HPDE6-E6E7 (cell line): ENCODE measurements around the gene PIK3CB.
"Not testable (repeated sequence)": the region's sequence is repeated elsewhere in the genome, so short reads cannot be mapped to it uniquely, and the experiment has no call there.

Experiments
- DNase-seq: peaks from one replicate; pipeline ENCODE4 v3.0.0; 2011; ENCODE audit warnings: missing footprints; ENCODE audit errors: extremely low spot score

Gene PIK3CB

GRCh38 chr3:138806376-138807080, 28.2 kb downstream of the PIK3CB start:
- no peak for DNase-seq

- no peak for DNase-seq
Measured at GRCh38 chr3:138803006-138803653, 31.6 kb downstream of the PIK3CB start.

GRCh38 chr3:138802223-138802622, 32.5 kb downstream of the PIK3CB start:
- DNase-seq = not testable (repeated sequence)

- no peak for DNase-seq
Measured at GRCh38 chr3:138801792-138802191, 32.9 kb downstream of the PIK3CB start.

GRCh38 chr3:138800248-138800647, 34.5 kb downstream of the PIK3CB start:
- no peak for DNase-seq

GRCh38 chr3:138799822-138800221, 34.9 kb downstream of the PIK3CB start:
- DNase-seq = no peak

GRCh38 chr3:138797508-138798038, 37.2 kb downstream of the PIK3CB start:
- no peak for DNase-seq

- no peak for DNase-seq
Measured at GRCh38 chr3:138796761-138797160, 38.0 kb downstream of the PIK3CB start.

- DNase-seq = no peak
Measured at GRCh38 chr3:138786788-138787271, 47.9 kb downstream of the PIK3CB start.

GRCh38 chr3:138785951-138786350, 48.8 kb downstream of the PIK3CB start:
- no peak for DNase-seq

GRCh38 chr3:138785362-138785857, 49.3 kb downstream of the PIK3CB start:
- not testable (repeated sequence) for DNase-seq

GRCh38 chr3:138782755-138783154, 52.0 kb downstream of the PIK3CB start:
- no peak for DNase-seq

GRCh38 chr3:138781012-138781470, 53.7 kb downstream of the PIK3CB start:
- no peak for DNase-seq

- no peak for DNase-seq
Measured at GRCh38 chr3:138778643-138779042, 56.1 kb downstream of the PIK3CB start.

GRCh38 chr3:138776961-138777360, 57.8 kb downstream of the PIK3CB start:
- DNase-seq = no peak

GRCh38 chr3:138775254-138775595, 59.5 kb downstream of the PIK3CB start:
- DNase-seq = no peak

GRCh38 chr3:138774529-138775253, 60.0 kb downstream of the PIK3CB start:
- DNase-seq = peak; percentile 71

- DNase-seq = no peak
Measured at GRCh38 chr3:138771585-138771984, 63.1 kb downstream of the PIK3CB start.

GRCh38 chr3:138769616-138770015, 65.1 kb downstream of the PIK3CB start:
- no peak for DNase-seq

GRCh38 chr3:138768946-138769345, 65.8 kb downstream of the PIK3CB start:
- DNase-seq = no peak

- no peak for DNase-seq
Measured at GRCh38 chr3:138768125-138768524, 66.6 kb downstream of the PIK3CB start.

GRCh38 chr3:138767498-138768104, 67.1 kb downstream of the PIK3CB start:
- no peak for DNase-seq
